Left lobe of liver (tissue), 2 donors: ENCODE measurements around the gene ST3GAL4. TPM values are rescaled to one million over a fixed set of nuclear protein-coding genes. Genes with fewer than 3 reads are reported as not detected.
"Not testable (repeated sequence)": the region's sequence is repeated elsewhere in the genome, so short reads cannot be mapped to it uniquely, and the experiment has no call there.

Source experiments
- ATAC-seq: fragments of 200-7000 bp; cut with Tn5 transposase; one replicate; pipeline ENCODE4 v1.9.1; 2020; ENCODE audit warnings: mild to moderate bottlenecking, moderate library complexity
- DNase-seq: peaks from one replicate; pipeline ENCODE4 v3.0.0-alpha.2; 2020; ENCODE audit warnings: low spot score
- total RNA-seq: library from RNA; stranded (reverse); gene quantifications from one replicate; pipeline ENCODE4 v1.2.1, GENCODE V29; 2021
- donor health status: DM: no; HTN: no; CAD: no; lungs with moderate emphysema.
- donor health status: DM: no; HTN: yes; CAD: no.

Gene ST3GAL4
- total RNA-seq, 1 donor from 2014 or later = 7.3 TPM

GRCh38 chr11:126361400-126361799 lies 5.9 kb downstream of the ST3GAL4 start:
- ATAC-seq (no peak), DNase-seq (no peak)

DNA sequence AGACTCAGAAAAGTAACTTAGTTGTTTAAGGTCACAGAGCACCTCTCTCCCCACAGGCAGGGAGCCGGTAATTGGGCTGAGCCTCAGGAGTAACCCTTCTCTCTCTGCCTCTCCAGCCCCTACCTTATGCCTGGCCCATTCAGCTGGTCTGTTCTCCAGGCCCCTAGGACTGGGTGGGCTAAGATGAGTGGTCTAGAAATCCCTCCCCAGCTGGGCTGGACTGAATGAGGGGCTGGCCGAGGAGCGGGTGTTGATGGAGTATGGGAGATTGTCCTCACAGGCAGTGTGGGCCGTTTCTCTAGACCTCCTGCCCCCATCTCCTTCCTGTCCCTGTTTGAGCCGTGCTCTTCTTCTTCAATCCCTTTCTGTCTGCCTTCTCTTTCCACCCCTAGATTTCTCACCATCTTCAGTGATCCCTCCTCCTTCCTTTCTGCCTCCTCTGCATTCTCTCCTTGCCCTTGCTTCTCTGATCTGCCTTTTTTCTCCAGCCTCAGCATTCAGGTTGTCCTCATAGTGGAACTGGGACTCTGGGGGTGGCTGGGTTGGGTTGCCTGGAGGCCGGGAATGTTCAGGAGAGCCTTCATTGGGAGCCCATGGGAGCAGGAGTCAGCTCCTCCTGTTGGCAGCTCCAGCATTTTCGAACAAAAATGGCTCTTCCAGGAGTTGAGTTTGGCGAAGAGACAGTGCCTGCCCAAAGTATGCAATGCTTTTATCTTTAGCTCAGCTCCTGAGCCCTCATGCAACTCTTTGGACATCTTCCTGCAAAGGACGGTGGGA lies 7.6 kb downstream of the ST3GAL4 start:
- DNase-seq = no peak
- no peak for ATAC-seq

DNA sequence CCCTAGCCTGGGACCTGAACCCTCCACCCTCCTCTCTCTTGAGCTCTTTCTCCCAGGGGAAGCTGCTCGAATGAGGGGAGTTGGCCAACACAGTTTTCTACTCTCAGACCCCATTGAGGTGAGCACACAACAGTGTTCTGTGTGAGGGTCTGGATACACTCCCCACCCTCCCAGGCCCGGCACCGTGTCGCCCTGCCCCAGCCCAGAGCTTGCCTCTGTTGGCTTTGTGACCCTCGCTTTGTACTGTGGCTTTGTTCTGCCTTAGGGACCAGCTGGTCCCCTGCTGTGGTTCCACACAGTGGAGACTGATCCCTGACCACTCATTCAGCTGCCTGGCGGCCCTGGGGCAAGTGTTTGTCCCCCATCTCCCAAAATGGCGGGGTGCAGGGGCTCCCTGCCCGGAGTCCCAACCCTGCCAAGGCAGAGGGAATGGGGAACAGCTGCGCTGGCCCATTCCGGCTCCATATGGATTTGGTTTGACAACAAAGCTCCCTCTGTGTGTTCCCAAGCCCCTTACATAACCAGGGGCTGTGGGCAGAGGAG lies 8.3 kb downstream of the ST3GAL4 start:
- no peak for ATAC-seq
- no peak for DNase-seq

DNA sequence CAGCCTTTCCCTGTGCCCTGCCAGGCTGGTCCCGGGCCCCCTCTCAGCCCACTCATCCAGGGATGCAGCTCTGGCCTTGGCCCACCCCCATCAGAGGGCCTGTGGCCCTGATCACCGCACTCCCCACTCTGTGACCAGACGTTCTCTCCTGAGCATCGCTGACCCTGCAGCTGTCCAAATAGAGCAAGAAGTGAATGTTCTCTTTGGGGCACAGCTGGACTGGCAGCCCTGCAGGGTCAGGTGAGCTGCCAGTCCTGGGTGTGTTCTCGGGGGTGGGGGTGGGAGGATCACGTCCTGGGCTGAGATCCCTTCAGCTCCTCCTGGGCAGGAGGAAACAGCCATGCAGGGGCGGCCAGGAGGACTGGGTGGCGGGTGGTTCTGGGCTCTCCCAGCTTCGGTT lies 9.2 kb downstream of the ST3GAL4 start:
- DNase-seq, ATAC-seq: not testable (repeated sequence)

DNA sequence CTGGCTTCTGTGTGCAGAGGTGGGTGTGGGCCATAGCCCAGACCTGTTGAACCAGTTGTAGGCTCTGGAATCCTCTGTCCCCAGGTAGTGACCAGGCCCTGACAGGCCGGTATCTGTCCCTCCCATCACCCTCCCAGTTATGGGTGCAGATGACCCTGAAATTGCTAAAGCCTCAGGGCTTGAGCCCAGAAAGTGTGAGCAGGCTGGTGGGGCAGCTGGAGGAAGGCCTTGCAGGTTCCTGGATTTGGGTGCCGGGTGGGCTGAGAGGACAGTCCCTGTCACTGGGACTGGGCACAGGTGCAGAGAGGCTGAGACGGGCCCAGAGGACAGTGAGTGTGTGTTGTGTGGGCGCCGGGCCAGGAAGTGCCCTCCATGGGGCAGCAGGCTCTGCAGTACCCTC lies 10.0 kb downstream of the ST3GAL4 start:
- not testable (repeated sequence) for ATAC-seq, DNase-seq

- ATAC-seq = no peak
- no peak for DNase-seq
Observed at GRCh38 chr11:126366064-126366822, 10.8 kb downstream of the ST3GAL4 start.

DNA sequence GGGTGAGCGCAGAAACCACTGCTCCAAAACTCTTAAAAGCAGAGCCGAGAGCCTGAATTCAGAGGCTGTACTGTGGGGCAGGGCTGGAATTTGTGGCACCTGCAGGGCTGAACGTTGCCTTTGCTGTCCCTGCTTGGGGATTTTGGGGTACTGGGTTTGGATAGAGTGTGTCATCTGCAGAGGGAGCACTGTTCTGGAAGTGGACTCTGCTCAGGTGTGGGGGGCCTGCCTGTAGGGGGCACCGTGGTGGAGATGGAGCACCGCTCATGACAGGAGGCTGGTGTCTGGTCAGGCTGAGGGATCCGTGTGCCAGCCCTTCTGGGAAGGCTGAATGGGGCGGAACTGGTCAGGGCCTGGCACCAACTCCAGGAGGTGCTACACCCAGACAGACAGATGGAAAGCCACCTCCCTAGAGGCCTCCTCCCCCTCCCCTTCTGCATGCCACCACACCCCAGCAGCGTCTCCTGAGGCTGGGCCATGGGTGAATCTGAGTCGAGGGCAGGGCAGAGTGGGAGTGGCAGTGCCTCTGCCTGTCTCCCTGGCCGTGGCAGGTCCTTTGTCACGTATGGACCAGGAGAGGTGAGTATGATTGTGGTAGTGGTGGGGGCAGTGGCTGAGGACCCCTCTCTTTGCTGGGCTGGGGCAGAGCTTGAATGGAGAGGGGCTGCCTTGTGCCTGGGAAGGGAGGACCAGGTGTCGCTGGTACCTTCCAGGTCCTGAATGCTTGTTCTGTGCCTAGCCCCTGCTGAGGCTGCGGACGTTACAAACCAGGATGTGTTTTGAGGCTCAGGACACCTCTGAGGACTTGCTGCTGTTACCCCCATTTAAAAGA lies 11.6 kb downstream of the ST3GAL4 start:
- not testable (repeated sequence) for DNase-seq

DNA sequence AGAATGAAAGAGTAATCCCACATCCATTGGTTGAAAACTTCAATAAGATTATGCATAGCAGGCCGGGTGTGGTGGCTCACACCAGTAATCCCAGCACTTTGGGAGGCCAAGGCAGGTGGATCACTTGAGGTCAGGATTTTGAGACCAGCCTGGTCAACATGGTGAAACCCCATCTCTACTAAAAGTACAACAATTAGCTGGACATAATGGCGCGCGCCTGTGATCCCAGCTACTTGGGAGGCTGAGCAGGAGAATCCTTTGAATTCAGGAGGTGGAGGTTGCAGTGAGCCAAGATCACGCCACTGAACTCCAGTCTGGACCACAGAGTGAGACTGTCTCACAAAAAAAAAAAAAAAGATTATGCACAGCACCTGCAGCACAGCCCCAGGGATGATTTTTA lies 12.3 kb downstream of the ST3GAL4 start:
- not testable (repeated sequence) for ATAC-seq, DNase-seq

More for the DNA sequence above, 11.6 kb downstream of the ST3GAL4 start:
- ATAC-seq = not testable (repeated sequence)

DNA sequence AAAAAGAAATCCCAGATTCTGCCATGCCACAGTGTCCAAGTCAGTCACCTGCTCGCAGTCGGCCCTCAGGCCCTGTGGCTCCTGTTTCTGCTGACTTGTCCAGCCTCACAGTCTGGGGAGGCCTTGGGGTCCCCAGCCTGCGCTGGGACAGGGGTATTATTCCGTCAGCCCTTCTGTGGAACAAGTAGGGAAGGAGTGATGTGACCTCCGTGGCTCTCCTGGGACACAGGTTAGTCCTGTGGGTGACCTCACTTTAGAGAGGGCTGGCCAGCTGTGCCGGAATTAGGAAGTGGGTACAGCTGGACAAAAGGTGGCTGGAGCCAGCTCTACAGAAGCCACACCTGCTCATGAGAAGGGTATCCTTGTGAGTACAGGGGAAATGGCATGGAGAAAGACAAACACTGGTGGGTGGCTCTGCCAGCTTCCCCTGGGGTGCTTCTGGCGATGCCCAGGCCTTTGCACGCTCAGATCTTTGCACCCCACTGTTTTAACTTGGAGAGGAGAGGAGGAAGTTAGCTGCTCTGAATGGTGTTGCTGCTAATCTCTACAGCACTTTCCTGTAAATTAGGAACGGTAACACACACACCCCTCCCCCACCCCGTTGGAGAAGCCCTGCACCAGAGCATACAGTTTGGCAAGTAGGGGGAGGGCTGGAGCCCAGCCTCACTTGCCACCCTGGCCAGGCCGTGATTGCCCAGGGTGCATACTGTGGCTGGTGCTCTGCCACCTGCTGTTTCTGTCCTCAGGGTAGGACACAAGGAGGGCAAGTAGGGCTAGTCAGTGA lies 13.0 kb downstream of the ST3GAL4 start:
- peak; percentile 65 for DNase-seq
- peak; percentile 80 for ATAC-seq

GRCh38 chr11:126370016-126370415 lies 14.5 kb downstream of the ST3GAL4 start:
- DNase-seq = no peak

GRCh38 chr11:126371595-126371994 lies 16.1 kb downstream of the ST3GAL4 start:
- no peak for DNase-seq
- no peak for ATAC-seq

More at GRCh38 chr11:126370016-126370415, 14.5 kb downstream of the ST3GAL4 start:
- ATAC-seq = peak; percentile 48

DNA sequence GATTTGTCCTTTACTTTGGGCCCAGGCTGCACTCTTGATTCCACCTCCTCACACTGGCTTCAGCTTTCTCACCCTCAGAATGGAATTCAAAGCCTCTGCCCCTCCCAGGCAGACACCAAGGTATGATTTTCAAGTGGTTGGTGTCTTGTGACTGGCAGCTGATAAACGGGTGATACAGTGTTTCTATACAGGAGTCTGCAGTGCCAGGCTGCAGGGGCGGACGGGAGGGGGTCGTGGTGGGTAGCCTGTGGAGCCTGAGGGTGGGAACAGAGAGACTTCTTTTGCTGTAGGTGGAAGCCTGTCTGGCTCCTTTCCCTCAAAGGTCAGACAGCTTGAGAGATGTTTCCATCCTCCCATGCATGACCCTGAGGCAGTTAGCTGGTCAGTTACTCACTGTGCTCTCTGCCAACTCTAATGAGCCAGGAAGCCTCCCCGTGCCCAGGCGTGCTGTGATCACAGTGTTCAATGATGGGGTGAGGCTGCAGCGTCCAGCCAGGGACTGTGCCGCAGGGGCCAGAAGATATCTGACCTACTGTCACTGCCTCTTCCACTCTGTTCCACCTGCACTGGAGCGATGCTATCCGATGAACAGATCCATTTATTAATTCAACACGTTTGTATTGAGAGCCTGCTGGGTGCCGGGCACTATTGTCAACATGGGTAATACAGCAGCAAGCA lies 18.0 kb downstream of the ST3GAL4 start:
- DNase-seq = not testable (repeated sequence)

DNA sequence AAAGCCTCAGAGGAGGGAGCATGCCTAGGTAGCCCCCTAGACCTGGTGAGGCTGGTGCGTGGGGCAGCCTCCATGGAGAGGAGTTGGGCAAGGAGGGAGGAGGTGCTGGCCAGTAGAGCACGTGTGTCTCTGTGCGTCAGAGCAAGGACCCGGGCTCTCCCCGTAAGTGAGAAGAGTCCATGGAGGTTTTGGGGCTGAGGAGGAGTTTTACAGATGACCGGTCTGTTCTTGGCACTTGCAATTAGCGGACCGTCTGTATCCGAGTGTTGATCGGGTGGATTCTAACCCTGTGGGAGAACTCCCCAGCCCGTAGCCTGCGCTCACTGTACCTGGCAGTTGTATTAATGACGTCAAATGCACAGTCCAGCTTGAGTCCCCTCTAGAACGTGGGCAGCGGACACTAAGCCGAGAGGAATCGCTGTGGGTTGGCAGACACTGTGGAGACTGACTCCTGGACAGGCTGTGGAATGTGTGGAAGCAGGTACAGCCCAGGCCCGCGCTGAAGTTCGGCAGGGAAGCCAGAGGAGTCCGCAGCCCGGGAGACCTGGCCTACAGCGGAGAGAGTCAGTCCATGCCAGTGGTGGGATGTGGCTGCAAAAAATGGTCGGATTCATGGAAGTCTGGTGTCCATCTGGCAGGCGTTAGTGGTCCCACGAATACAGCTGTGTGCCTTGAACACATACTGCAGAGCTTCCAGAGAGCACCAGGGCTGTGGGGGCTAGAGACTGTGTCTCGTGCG lies 19.2 kb downstream of the ST3GAL4 start:
- not testable (repeated sequence) for DNase-seq, ATAC-seq

More for the DNA sequence above, 18.0 kb downstream of the ST3GAL4 start:
- ATAC-seq = peak; percentile 78

GRCh38 chr11:126375726-126376125 lies 20.2 kb downstream of the ST3GAL4 start:
- no peak for ATAC-seq
- no peak for DNase-seq

GRCh38 chr11:126378763-126379162 lies 23.3 kb downstream of the ST3GAL4 start:
- DNase-seq (no peak), ATAC-seq (no peak)

DNA sequence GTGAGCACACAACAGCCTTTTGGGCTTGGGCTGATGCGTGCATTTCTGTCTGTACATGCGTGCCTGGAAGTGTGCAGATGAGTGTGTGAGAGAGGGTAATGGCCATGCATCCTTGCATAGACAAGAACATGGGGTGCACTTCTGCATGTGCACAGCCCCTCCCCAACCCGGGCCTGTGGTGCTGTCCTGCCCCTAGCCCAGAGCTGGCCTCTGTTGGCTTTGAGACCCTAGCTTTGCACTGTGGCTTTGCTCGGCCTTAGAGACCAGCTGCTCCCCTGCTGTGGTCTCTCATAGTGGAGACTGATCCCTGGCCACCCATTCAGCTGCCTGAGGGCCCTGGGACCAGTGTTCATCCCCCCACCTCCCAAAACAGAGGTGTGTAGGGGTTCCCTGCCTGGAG lies 25.4 kb downstream of the ST3GAL4 start:
- ATAC-seq = no peak
- DNase-seq = no peak

DNA sequence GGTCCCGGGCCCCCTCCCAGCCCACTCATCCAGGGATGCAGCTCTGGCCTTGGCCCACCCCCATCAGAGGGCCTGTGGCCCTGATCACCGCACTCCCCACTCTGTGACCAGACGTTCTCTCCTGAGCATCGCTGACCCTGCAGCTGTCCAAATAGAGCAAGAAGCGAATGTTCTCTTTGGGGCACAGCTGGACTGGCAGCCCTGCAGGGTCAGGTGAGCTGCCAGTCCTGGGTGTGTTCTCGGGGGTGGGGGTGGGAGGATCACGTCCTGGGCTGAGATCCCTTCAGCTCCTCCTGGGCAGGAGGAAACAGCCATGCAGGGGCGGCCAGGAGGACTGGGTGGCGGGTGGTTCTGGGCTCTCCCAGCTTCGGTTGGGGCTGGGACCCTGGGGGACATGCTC lies 26.5 kb downstream of the ST3GAL4 start:
- ATAC-seq, DNase-seq: not testable (repeated sequence)

DNA sequence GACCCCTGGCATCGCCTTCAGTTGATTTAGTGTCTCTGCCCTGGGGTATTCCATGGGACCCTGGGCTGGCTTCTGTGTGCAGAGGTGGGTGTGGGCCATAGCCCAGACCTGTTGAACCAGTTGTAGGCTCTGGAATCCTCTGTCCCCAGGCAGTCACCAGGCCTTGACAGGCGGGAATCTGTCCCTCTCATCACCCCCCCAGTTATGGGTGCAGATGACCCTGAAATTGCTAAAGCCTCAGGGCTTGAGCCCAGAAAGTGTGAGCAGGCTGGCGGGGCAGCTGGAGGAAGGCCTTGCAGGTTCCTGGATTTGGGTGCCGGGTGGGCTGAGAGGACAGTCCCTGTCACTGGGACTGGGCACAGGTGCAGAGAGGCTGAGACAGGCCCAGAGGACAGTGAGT lies 27.2 kb downstream of the ST3GAL4 start:
- ATAC-seq, DNase-seq: not testable (repeated sequence)
